ENCODE results near the gene UBE2O.

- TF ChIP-seq CTCF (IDR thresholded peaks at IDR 0.05): no peak
- TF ChIP-seq POLR2A (IDR thresholded peaks at IDR 0.05): no peak
Measured at GRCh38 chr17:76449126-76449525, 3.8 kb downstream of the UBE2O start.

Measured in Peyer's patch (tissue), 4 donors.